Neural cell (in vitro differentiated cells): ENCODE data around the gene FAM216B. TPM values are rescaled to one million over a fixed set of nuclear protein-coding genes. Genes with fewer than 3 reads are reported as not detected.

Experiments used
- H2AFZ ChIP-seq: fragments of 200-600, 300-800 bp; sonication (generic), shearing (Covaris generic); 2 replicates; pipeline ENCODE4 v1.6.0; 2014; ENCODE audit warnings: low read depth, mild to moderate bottlenecking, antibody characterized with exemption, low read length, moderate library complexity
- H3F3A ChIP-seq: fragments of 200-600 bp; shearing (Covaris generic); 2 replicates; pipeline ENCODE4 v1.6.1; 2016; ENCODE audit warnings: mild to moderate bottlenecking, moderate library complexity, mixed read lengths, antibody characterized with exemption, low read length; ENCODE audit not compliant: insufficient read depth, poor library complexity, severe bottlenecking
- H3K27ac ChIP-seq: fragments of 200-600, 300-800 bp; sonication (generic), shearing (Covaris generic); 2 replicates; pipeline ENCODE4 v1.5.1; 2014; ENCODE audit warnings: mild to moderate bottlenecking, low read length, moderate library complexity
- H3K27me3 ChIP-seq: fragments of 300-800, 200-600 bp; sonication (generic), shearing (Covaris generic); 2 replicates; pipeline ENCODE4 v1.6.0; 2014; ENCODE audit warnings: mild to moderate bottlenecking, low read depth, low read length, moderate library complexity; ENCODE audit not compliant: insufficient read depth
- H3K36me3 ChIP-seq: fragments of 300-800, 200-600 bp; sonication (generic), shearing (Covaris generic); 2 replicates; pipeline ENCODE4 v1.5.1; 2014; ENCODE audit warnings: mild to moderate bottlenecking, antibody characterized with exemption, low read length, moderate library complexity; ENCODE audit not compliant: insufficient read depth
- H3K4me2 ChIP-seq: fragments of 300-800, 200-600 bp; sonication (generic), shearing (Covaris generic); 2 replicates; pipeline ENCODE4 v1.6.0; 2014; ENCODE audit warnings: mild to moderate bottlenecking, low read length
- H3K4me3 ChIP-seq: fragments of 300-800, 200-600 bp; sonication (generic), shearing (Covaris generic); 2 replicates; pipeline ENCODE4 v1.5.1; 2014; ENCODE audit warnings: mild to moderate bottlenecking, low read length, moderate library complexity
- H3K79me2 ChIP-seq: fragments of 200-600 bp; shearing (Covaris generic); replicated peaks from 2 replicates; pipeline ENCODE4 v1.6.0; 2014; ENCODE audit warnings: mild to moderate bottlenecking, low read length, moderate library complexity; ENCODE audit not compliant: insufficient read depth
- H3K9ac ChIP-seq: fragments of 300-800, 200-600 bp; sonication (generic), shearing (Covaris generic); 2 replicates; pipeline ENCODE4 v1.6.1; 2016; ENCODE audit warnings: mild to moderate bottlenecking, low read length, mixed read lengths
- H3K9me2 ChIP-seq: fragments of 200-600 bp; shearing (Covaris generic); 2 replicates; pipeline ENCODE4 v1.6.1; 2016; ENCODE audit warnings: mild to moderate bottlenecking, low read length, mixed read lengths; ENCODE audit not compliant: insufficient read depth
- H3K9me3 ChIP-seq: fragments of 200-600, 300-800 bp; sonication (generic), shearing (Covaris generic); 2 replicates; pipeline ENCODE4 v1.6.1; 2016; ENCODE audit warnings: mild to moderate bottlenecking, mixed run types, low read length, moderate library complexity, mixed read lengths
- H4K20me1 ChIP-seq: fragments of 200-600 bp; shearing (Covaris generic); 2 replicates; pipeline ENCODE4 v1.6.1; 2016; ENCODE audit warnings: mild to moderate bottlenecking, mixed run types; ENCODE audit not compliant: insufficient read depth
- EP300 ChIP-seq: fragments of 450-650 bp; conservative IDR thresholded peaks from 2 replicates; pipeline ENCODE4 v1.6.1; 2014; ENCODE audit warnings: antibody characterized with exemption, mild to moderate bottlenecking, moderate library complexity; ENCODE audit not compliant: poor library complexity, severe bottlenecking
- EZH2 ChIP-seq: fragments of 200-600, 300-800 bp; shearing (Covaris generic), sonication (generic); IDR thresholded peaks from 2 replicates; pipeline ENCODE4 v1.6.1; 2014; ENCODE audit warnings: antibody characterized with exemption, low read length, borderline replicate concordance, mild to moderate bottlenecking; ENCODE audit not compliant: insufficient read depth, poor library complexity, severe bottlenecking
- MXI1 ChIP-seq: fragments of 450-650 bp; conservative IDR thresholded peaks from 2 replicates; pipeline ENCODE4 v1.6.1; 2014; ENCODE audit warnings: antibody characterized with exemption, mild to moderate bottlenecking; ENCODE audit not compliant: poor library complexity, severe bottlenecking
- POLR2AphosphoS5 ChIP-seq: IDR thresholded peaks from 2 replicates; pipeline ENCODE4 v1.6.1; 2012
- RAD21 ChIP-seq: fragments of 450-650 bp; conservative IDR thresholded peaks from 2 replicates; pipeline ENCODE4 v1.6.1; 2014; ENCODE audit warnings: antibody characterized with exemption, mild to moderate bottlenecking, moderate library complexity
- SMC3 ChIP-seq: fragments of 450-650 bp; conservative IDR thresholded peaks from 2 replicates; pipeline ENCODE4 v1.6.1; 2014; ENCODE audit warnings: antibody characterized with exemption, mild to moderate bottlenecking, moderate library complexity; ENCODE audit not compliant: poor library complexity
- TAF1 ChIP-seq: IDR thresholded peaks from 2 replicates; pipeline ENCODE4 v1.6.1; 2012; ENCODE audit warnings: low read depth
- polyA plus RNA-seq: library from polyadenylated mRNA; depleted of rRNA; stranded (reverse); fragments of >200 nt; gene quantifications from 2 replicates; pipeline ENCODE4 v1.2.3, GENCODE V29; 2014
- TF ChIP-seq, protein P1 (sequence below): IDR thresholded peaks from 2 replicates; pipeline ENCODE4 v1.6.1; 2012; ENCODE audit warnings: borderline replicate concordance
- TF ChIP-seq, protein P2 (sequence below): fragments of 450-650 bp; IDR thresholded peaks from 2 replicates; pipeline ENCODE4 v1.5.1; 2014; ENCODE audit warnings: antibody characterized with exemption, mild to moderate bottlenecking, moderate library complexity; ENCODE audit not compliant: poor library complexity, severe bottlenecking

The FAM216B gene
- polyA plus RNA-seq, 1 donor from 2014 or later = not detected

DNA sequence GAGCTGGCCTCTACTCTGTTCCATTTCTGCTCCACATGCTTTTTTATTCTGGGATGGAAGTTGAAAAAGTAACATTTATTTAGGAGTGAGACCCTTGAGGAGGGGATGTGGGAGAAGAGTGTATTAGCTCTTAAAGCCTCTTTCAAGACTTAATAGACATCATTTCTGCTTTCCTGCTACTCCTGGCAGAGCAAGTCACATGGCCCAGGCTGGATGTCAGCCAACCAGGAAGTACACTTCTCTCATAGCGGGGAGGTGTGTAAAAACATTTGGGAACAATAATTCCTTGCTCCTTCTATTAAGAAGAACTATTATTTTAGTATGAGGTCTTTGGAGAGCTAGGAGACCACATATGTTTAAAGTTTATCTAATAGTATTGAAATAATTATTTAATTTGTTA, 40.6 kb upstream of the FAM216B start:
- Histone ChIP-seq H4K20me1 (no peaks in the 10 kb centered on the region), H3K9ac (no peak overlapping the region), H3K4me3 (no peak overlapping the region), H2AFZ (no peak overlapping the region), H3K9me2 (no peaks in the 10 kb centered on the region), H3K36me3 (no peaks in the 10 kb centered on the region), H3K79me2 (no peaks in the 10 kb centered on the region), H3K4me2 (no peak overlapping the region), H3F3A (no peaks in the 10 kb centered on the region), H3K27ac (no peak overlapping the region), H3K9me3 (no peaks in the 10 kb centered on the region), H3K27me3 (no peaks in the 10 kb centered on the region)
- TF ChIP-seq EZH2 = no peak
- TF ChIP-seq, protein P1, sequence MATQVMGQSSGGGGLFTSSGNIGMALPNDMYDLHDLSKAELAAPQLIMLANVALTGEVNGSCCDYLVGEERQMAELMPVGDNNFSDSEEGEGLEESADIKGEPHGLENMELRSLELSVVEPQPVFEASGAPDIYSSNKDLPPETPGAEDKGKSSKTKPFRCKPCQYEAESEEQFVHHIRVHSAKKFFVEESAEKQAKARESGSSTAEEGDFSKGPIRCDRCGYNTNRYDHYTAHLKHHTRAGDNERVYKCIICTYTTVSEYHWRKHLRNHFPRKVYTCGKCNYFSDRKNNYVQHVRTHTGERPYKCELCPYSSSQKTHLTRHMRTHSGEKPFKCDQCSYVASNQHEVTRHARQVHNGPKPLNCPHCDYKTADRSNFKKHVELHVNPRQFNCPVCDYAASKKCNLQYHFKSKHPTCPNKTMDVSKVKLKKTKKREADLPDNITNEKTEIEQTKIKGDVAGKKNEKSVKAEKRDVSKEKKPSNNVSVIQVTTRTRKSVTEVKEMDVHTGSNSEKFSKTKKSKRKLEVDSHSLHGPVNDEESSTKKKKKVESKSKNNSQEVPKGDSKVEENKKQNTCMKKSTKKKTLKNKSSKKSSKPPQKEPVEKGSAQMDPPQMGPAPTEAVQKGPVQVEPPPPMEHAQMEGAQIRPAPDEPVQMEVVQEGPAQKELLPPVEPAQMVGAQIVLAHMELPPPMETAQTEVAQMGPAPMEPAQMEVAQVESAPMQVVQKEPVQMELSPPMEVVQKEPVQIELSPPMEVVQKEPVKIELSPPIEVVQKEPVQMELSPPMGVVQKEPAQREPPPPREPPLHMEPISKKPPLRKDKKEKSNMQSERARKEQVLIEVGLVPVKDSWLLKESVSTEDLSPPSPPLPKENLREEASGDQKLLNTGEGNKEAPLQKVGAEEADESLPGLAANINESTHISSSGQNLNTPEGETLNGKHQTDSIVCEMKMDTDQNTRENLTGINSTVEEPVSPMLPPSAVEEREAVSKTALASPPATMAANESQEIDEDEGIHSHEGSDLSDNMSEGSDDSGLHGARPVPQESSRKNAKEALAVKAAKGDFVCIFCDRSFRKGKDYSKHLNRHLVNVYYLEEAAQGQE = no peak

DNA sequence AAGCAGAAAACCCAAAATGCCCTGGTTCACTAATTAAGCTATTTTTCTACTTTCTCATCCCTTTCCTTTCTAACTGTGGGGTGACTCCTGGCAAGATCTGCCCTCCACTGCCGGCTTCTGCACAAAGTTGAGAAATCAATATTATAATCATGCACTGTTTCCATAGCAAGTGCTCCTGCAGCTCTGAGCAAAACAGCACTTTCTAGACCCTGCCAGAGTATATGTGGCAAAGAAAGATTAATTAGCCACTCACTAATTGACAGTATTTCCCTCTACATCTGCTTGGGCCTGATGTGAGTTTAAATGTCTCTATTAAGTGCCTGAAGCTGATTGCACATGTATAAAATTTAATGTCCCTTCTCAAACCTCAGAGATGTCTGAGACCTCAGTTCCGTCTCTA, 39.5 kb upstream of the FAM216B start:
- TF ChIP-seq TAF1 (no peak), SMC3 (no peak), MXI1 (no peak), POLR2AphosphoS5 (no peak), EP300 (no peak), EZH2 (no peak), RAD21 (no peak)
- TF ChIP-seq, protein P1 = no peak
- TF ChIP-seq, protein P2, sequence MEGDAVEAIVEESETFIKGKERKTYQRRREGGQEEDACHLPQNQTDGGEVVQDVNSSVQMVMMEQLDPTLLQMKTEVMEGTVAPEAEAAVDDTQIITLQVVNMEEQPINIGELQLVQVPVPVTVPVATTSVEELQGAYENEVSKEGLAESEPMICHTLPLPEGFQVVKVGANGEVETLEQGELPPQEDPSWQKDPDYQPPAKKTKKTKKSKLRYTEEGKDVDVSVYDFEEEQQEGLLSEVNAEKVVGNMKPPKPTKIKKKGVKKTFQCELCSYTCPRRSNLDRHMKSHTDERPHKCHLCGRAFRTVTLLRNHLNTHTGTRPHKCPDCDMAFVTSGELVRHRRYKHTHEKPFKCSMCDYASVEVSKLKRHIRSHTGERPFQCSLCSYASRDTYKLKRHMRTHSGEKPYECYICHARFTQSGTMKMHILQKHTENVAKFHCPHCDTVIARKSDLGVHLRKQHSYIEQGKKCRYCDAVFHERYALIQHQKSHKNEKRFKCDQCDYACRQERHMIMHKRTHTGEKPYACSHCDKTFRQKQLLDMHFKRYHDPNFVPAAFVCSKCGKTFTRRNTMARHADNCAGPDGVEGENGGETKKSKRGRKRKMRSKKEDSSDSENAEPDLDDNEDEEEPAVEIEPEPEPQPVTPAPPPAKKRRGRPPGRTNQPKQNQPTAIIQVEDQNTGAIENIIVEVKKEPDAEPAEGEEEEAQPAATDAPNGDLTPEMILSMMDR = no peak
- no peaks in the 10 kb centered on the region for H3K36me3 ChIP-seq
- no peak overlapping the region for H3K27ac ChIP-seq
- H4K20me1 ChIP-seq = no peaks in the 10 kb centered on the region
- H3K4me3 ChIP-seq = no peak overlapping the region
- no peak overlapping the region for H3K9ac ChIP-seq
- no peaks in the 10 kb centered on the region for H3K9me2 ChIP-seq
- H3K4me2 ChIP-seq = no peak overlapping the region
- no peaks in the 10 kb centered on the region for H3F3A ChIP-seq
- H3K79me2 ChIP-seq = no peaks in the 10 kb centered on the region
- no peak overlapping the region for H2AFZ ChIP-seq
- no peaks in the 10 kb centered on the region for H3K27me3 ChIP-seq
- H3K9me3 ChIP-seq = no peaks in the 10 kb centered on the region
